PC-3 (cell line): ENCODE results near the gene METAP2. TPM values are rescaled to one million over a fixed set of nuclear protein-coding genes. Genes with fewer than 3 reads are reported as not detected.

Source experiments
- ATAC-seq: fragments of 200-7000 bp; cut with Tn5 transposase; 2 replicates; pipeline ENCODE4 v1.9.1; 2020; ENCODE audit warnings: mild to moderate bottlenecking, moderate library complexity
- BruUV-seq: library from RNA; stranded (reverse); fragments of 400-500 nt; replicated peaks from 2 replicates; lab custom pipeline; 2021; lab: Mats Ljungman, UMichigan
- CTCF ChIA-PET: fragments of 300-600 bp; sonication (Branson Sonifier 250); formaldehyde crosslinking; loops from one replicate; lab custom pipeline; 2022; ENCODE audit warnings: antibody characterized with exemption; lab: Charles Lee
- POLR2A ChIA-PET: fragments of 300-600 bp; sonication (Branson Sonifier 250); formaldehyde crosslinking; loops from one replicate; lab custom pipeline; 2022; ENCODE audit warnings: antibody characterized with exemption; ENCODE audit not compliant: unreplicated experiment; lab: Charles Lee
- DNase-seq: peaks from one replicate; pipeline ENCODE4 v3.0.0-alpha.2; 2015
- H2AFZ ChIP-seq: fragments of 300-600 bp; sonication (generic); 2 replicates; pipeline ENCODE4 v1.6.0; 2016; ENCODE audit warnings: antibody characterized with exemption, low read length
- H3F3A ChIP-seq: fragments of 300-600 bp; sonication (generic); one replicate; pipeline ENCODE4 v1.6.0; 2017; ENCODE audit warnings: antibody characterized with exemption, low read length, control low read depth, mild to moderate bottlenecking; ENCODE audit not compliant: unreplicated experiment
- H3K27ac ChIP-seq: fragments of 300-600 bp; sonication (generic); 2 replicates; pipeline ENCODE4 v1.5.1; 2016; ENCODE audit warnings: mild to moderate bottlenecking, low read length
- H3K27me3 ChIP-seq: fragments of 300-600 bp; sonication (generic); 2 replicates; pipeline ENCODE4 v1.6.1; 2016; ENCODE audit warnings: low read length, mixed read lengths
- H3K36me3 ChIP-seq: fragments of 300-600 bp; sonication (generic); 2 replicates; pipeline ENCODE4 v1.6.1; 2016; ENCODE audit warnings: low read depth, mixed run types, low read length, mixed read lengths
- H3K4me1 ChIP-seq: fragments of 300-600 bp; sonication (generic); 2 replicates; pipeline ENCODE4 v1.5.1; 2016; ENCODE audit warnings: low read length; ENCODE audit not compliant: insufficient read depth
- H3K4me2 ChIP-seq: fragments of 300-600 bp; sonication (generic); 2 replicates; pipeline ENCODE4 v1.6.0; 2016; ENCODE audit warnings: low read length
- H3K4me3 ChIP-seq: fragments of 300-600 bp; sonication (generic); 2 replicates; pipeline ENCODE4 v1.5.1; 2016; ENCODE audit warnings: mild to moderate bottlenecking, low read length, mixed read lengths
- H3K79me2 ChIP-seq: fragments of 300-600 bp; sonication (generic); 2 replicates; pipeline ENCODE4 v1.6.1; 2017; ENCODE audit warnings: low read length, mixed read lengths
- H3K9ac ChIP-seq: fragments of 300-600 bp; sonication (generic); 2 replicates; pipeline ENCODE4 v1.6.0; 2016; ENCODE audit warnings: mild to moderate bottlenecking, low read length
- H3K9me2 ChIP-seq: fragments of 300-600 bp; sonication (generic); replicated peaks from 2 replicates; pipeline ENCODE4 v1.6.1; 2016; ENCODE audit warnings: mixed run types, low read length, mixed read lengths
- H3K9me3 ChIP-seq: fragments of 300-600 bp; sonication (generic); 2 replicates; pipeline ENCODE4 v1.6.1; 2016; ENCODE audit warnings: low read length, mixed read lengths
- H4K20me1 ChIP-seq: fragments of 300-600 bp; sonication (generic); 2 replicates; pipeline ENCODE4 v1.6.1; 2016; ENCODE audit warnings: low read length, mixed read lengths
- EZH2 ChIP-seq: fragments of 300-600 bp; sonication (generic); IDR thresholded peaks from one replicate; pipeline ENCODE4 v1.6.1; 2017; ENCODE audit warnings: antibody characterized with exemption, mild to moderate bottlenecking, low read length; ENCODE audit not compliant: unreplicated experiment
- EZH2phosphoT487 ChIP-seq: fragments of 300-600 bp; sonication (generic); IDR thresholded peaks from 2 replicates; pipeline ENCODE4 v1.6.1; 2018; ENCODE audit warnings: mild to moderate bottlenecking, antibody characterized with exemption, low read length, borderline replicate concordance
- intact Hi-C: fragments of 100-400 bp; cut with micrococcal nuclease; formaldehyde crosslinking; loops from 2 replicates; pipeline ENCODE4 v1.9.0; 2023
- total RNA-seq: library from RNA; depleted of rRNA; stranded (reverse); fragments of >200 nt; gene quantifications from 2 replicates; pipeline ENCODE4 v1.2.3, GENCODE V29; 2014
- TF ChIP-seq, protein P1 (sequence below): fragments of 300-600 bp; sonication (generic); conservative IDR thresholded peaks from 2 replicates; pipeline ENCODE4 v1.5.1; 2017; ENCODE audit warnings: antibody characterized with exemption, low read depth, mild to moderate bottlenecking, low read length

METAP2 gene
- total RNA-seq, 1 experiment from 2014 or later = 79.2 TPM

DNA sequence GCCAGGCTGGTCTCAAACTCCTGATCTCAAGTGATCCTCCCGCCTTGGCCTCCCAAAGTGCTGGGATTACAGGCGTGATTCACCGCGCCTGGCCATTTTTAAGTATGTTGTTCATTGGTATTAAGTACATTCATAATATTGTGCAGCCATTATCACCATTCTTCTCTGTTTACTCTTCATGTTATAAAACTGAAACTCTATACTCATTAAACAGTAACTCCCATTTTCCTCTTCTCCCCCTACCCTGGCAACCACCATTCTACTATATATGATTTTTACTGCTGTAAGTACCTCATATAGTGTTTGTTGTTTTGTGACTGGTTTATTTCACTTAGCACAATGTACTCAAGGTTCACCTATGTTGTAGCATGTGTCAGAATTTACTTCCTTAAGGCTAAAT is 23.1 kb downstream of the METAP2 start:
- H3K9ac ChIP-seq = no peak overlapping the region
- TF ChIP-seq EZH2phosphoT487 (no peak), EZH2 (no peak)
- TF ChIP-seq, protein P1, sequence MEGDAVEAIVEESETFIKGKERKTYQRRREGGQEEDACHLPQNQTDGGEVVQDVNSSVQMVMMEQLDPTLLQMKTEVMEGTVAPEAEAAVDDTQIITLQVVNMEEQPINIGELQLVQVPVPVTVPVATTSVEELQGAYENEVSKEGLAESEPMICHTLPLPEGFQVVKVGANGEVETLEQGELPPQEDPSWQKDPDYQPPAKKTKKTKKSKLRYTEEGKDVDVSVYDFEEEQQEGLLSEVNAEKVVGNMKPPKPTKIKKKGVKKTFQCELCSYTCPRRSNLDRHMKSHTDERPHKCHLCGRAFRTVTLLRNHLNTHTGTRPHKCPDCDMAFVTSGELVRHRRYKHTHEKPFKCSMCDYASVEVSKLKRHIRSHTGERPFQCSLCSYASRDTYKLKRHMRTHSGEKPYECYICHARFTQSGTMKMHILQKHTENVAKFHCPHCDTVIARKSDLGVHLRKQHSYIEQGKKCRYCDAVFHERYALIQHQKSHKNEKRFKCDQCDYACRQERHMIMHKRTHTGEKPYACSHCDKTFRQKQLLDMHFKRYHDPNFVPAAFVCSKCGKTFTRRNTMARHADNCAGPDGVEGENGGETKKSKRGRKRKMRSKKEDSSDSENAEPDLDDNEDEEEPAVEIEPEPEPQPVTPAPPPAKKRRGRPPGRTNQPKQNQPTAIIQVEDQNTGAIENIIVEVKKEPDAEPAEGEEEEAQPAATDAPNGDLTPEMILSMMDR = no peak
- ATAC-seq (peak; percentile 82), DNase-seq (no peak)
- H3K4me3 ChIP-seq = no peak overlapping the region
- H3F3A ChIP-seq = no peaks in the 10 kb centered on the region
- POLR2A ChIA-PET = no interaction called here
- H3K27me3 ChIP-seq = no peaks in the 10 kb centered on the region
- H3K79me2 ChIP-seq = peaks cover 16% of the 10 kb centered on the region; the same call in 1 of the 2 replicates
- CTCF ChIA-PET = no interaction called here
- no peaks in the 10 kb centered on the region for H3K9me2 ChIP-seq
- peaks cover 66% of the 10 kb centered on the region for H3K36me3 ChIP-seq
- H4K20me1 ChIP-seq = no peaks in the 10 kb centered on the region
- no peak overlapping the region for H3K27ac ChIP-seq
- intact Hi-C loops = no loop called here
- no peak overlapping the region for H2AFZ ChIP-seq
- no peaks in the 10 kb centered on the region for H3K4me1 ChIP-seq
- H3K9me3 ChIP-seq = no peaks in the 10 kb centered on the region
- no peak overlapping the region for H3K4me2 ChIP-seq
- no TSS peak for BruUV-seq

DNA sequence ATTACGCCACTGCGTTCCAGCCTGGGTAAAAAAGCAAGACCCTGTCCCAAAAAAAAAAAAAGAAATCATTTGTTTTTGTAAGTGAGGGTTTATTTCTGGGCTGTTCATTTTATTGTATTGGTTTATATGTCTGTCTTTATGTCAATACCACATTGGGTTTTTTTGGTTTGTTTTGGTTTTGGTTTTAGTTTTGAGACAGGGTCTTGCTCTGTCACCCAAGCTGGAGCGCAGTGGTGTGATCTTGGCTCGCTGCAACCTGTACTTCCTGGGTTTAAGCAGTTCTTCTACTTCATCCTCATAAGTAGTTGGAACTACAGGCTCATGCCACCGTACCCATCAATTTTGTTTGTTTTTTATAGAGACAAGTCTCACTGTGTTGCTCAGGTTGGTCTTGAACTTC is 25.0 kb downstream of the METAP2 start:
- no peaks in the 10 kb centered on the region for H3F3A ChIP-seq
- BruUV-seq = no TSS peak
- no peaks in the 10 kb centered on the region for H3K27me3 ChIP-seq
- ATAC-seq (no peak), DNase-seq (no peak)
- H3K4me3 ChIP-seq = no peak overlapping the region
- no peak overlapping the region for H3K27ac ChIP-seq
- intact Hi-C loops = no loop called here
- H3K79me2 ChIP-seq = peaks cover 16% of the 10 kb centered on the region; the same call in 1 of the 2 replicates
- no peaks in the 10 kb centered on the region for H3K9me2 ChIP-seq
- no peak overlapping the region for H3K4me2 ChIP-seq
- no peak overlapping the region for H3K9ac ChIP-seq
- H3K9me3 ChIP-seq = no peaks in the 10 kb centered on the region
- no peaks in the 10 kb centered on the region for H3K4me1 ChIP-seq
- peaks cover 68% of the 10 kb centered on the region for H3K36me3 ChIP-seq
- H2AFZ ChIP-seq = no peak overlapping the region
- no peaks in the 10 kb centered on the region for H4K20me1 ChIP-seq
- ChIA-PET CTCF (no interaction called here), POLR2A (interaction anchor here (0.6 kb wide), 1 partner anchor 496 kb away, joined by 4 read pairs; the partner anchor contains the start of gene NDUFA12)
- no peak for TF ChIP-seq EZH2
- no peak for TF ChIP-seq EZH2phosphoT487
- TF ChIP-seq, protein P1 = no peak

DNA sequence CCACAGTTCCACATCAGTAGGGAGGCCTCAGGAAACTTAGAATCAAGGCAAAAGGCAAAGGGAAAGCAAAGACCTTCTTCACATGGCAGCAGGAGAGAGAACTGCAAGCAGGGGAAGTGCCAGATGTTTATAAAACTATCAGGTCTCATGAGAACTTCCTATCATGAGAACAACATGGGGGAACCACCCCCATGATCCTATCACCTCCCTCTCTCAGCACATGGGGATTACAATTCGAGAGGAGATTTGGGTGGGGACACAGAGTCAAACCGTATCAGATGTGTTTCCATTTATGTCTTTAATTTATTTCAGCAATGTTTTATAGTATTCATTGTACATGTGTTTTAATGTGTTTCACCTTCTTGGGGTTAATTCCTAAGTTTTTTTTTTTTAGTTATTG is 25.8 kb downstream of the METAP2 start:
- intact Hi-C loops = no loop called here
- no peak for ATAC-seq
- Histone ChIP-seq H3K4me3 (no peak overlapping the region), H3K79me2 (peaks cover 16% of the 10 kb centered on the region; the same call in 1 of the 2 replicates), H3K9ac (no peak overlapping the region), H3K4me1 (no peaks in the 10 kb centered on the region), H2AFZ (no peak overlapping the region), H3K27ac (no peak overlapping the region), H3K9me2 (no peaks in the 10 kb centered on the region), H3F3A (no peaks in the 10 kb centered on the region), H4K20me1 (no peaks in the 10 kb centered on the region), H3K9me3 (no peaks in the 10 kb centered on the region), H3K4me2 (no peak overlapping the region), H3K27me3 (no peaks in the 10 kb centered on the region), H3K36me3 (peaks cover 67% of the 10 kb centered on the region)
- CTCF ChIA-PET = no interaction called here
- DNase-seq = no peak
- TF ChIP-seq, protein P1 = no peak
- TF ChIP-seq EZH2 (no peak), EZH2phosphoT487 (no peak)
- BruUV-seq = no TSS peak
- POLR2A ChIA-PET = no interaction called here
